ENCODE measurements around the gene GALNT14.

GALNT14 gene

DNA sequence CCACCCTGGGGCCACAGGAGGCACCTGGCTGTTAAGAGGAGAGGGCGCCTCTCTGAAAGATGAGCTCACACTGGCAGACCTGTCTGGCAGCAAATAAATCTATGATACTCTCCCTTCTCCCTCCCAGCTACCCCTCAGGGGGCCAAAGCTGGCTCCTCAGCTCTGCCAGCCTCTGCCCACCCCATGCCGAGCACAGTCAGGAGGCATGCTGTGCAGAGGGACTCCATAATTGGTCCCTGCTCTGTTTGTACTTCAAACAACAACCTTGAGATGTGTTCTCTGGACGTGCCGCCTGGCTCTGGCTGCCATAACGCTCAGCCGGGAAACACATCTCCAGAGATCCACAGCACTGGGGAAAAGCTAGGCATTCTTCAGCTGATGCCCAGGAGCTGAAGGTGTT lies 126.7 kb downstream of the GALNT14 start:
- no peak for DNase-seq (ENCODE audit: low spot score)

DNA sequence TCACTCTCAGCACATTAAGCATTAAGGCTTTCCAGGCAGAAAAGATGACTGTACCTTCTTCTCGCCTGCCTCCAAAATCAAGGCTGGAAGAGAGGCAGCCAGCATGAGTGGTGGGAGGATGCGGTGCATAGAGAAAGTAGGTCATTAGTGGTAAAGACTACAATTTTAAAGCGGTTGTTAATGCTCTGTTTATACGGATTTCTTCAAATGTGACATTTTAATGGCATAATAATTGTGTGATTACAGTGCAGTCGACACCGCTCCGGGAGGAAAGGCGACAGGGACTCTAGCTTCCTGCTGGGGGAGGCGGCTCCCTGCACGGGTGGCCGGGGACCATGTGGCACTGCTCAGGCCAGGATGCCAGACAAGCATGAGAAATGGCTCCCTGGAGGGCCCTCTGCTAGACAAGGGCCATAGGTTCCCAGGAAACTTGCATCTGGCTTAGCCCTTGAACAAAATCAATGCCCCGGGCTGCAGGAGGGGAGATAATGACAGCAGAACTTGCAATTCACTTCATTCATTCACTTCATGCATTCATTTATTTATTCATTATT lies 129.6 kb downstream of the GALNT14 start:
- DNase-seq (ENCODE audit: low spot score): no peak

DNA sequence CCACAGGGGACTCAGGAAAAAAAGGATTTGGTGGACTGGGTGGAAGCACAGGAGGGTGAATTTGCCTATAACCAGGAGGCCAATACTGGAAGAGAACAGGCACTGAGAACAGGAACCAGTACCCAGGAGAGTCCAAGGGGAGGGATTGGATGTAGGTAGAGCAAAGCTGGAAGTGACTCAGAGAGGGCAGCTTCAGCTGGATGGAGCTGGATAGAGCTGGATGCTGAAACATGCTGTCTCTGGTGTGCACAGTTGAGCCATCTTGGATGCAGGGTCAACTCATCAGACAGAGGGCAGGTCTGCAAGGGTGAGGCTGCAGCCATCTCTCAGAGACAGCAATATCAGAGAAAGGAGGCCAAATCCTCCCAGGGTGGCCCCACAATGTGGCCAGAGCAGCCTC lies 134.0 kb downstream of the GALNT14 start:
- no peak for DNase-seq (ENCODE audit: low spot score)

DNA sequence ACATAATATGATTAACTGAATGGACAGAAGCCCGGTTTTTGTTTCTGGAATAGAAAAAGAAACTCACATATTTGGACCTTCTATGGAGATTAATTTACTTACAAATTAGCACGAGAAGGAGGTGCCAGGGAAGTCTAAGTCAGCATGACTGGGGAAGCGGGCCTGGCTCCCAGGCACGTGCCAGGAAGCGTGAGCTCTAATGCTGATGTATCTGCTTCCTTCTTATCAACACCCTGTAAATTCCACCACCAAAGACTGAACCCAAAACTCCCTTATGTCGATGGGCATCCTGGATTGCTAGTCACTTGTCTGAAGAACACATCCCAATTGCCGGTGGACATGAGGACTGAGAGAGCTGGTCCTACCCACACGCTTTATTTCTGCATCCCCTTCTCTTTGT lies 134.5 kb downstream of the GALNT14 start:
- DNase-seq (ENCODE audit: low spot score): no peak

DNA sequence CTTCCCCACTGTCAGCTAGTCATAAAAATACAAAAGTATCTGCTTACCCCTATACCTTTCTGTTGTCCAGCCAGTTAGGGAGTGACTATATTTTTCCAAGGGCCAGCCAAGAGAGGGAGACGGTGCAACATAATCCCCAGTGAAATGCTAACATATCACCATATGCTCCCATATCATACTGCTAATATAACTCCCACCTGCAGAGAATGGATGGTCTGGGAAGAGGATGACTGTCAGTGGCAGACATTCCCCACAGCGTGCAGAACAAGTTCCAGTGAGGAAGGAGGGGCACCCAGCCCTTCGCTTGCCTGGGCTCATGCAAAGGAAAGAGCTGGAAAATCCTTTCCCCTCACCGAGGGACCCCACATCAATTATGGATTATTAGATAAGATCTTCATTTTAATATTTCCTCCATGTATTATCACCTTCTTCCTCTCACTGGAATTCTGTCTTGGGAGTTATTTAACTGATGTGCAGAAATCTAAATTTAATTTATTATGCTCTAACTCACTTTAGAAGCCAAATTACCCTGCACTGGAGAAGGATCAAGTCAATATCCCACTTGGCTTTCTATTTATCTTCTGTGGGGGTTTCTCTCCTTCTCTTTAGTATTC lies 135.6 kb downstream of the GALNT14 start:
- DNase-seq (ENCODE audit: low spot score): no peak

DNA sequence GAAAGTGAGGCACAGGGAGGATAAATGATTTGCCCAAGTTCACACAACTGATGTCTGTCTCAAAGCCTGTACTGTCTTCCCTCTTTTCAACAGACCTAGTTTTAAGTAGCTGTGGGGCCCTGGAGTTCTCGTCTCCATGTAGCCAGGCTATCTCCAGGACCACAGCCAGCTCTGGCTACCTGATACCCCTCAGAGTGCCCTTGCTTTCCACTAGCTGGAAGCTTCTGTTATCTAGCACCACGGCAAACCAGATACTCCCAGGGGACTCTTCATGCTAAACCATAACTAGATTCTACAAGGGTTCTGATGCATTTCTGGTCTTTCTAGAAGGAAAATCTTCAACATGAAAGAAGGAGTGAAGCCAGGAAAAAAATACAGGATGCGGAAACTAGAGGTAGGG lies 137.3 kb downstream of the GALNT14 start:
- DNase-seq (ENCODE audit: low spot score): no peak

DNA sequence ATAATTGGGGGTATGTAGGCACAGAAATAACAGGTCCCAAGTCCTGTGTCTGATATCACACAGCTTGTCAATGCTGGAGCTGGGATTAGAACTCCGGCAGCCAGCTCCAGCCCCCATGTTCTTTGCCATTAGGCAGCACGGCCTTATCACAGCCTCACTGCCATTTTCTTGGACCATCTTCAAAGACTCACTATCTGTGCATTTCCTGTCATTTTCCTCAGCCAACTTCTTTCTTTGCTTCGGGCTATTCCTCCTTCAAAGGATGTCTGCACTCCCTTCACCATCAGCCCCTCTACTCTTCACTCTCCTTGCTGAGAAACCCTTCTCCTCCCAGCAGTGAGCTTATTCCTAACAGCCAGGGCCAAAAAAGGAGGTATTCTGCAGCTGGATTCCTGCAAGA lies 139.6 kb downstream of the GALNT14 start:
- DNase-seq (ENCODE audit: low spot score): no peak

DNA sequence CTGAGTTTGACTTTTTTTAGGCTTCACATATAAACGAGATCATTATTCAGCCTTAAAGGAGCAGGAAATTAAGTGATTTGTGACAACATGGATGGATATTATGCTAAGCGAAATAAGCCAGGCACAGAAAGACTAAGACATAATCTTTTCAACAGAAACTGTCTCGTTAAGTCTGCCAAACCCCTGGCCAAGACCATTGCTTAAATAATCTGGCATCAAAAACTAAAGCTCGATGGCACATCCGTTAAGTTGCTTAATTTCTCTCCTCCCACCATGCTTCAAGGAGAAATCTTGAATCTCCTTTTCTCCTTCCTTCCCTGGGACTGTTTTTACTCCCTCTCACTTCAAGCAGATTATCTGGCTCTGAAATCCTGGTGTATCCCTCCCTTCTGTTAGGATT lies 140.3 kb downstream of the GALNT14 start:
- no peak for DNase-seq (ENCODE audit: low spot score)

DNA sequence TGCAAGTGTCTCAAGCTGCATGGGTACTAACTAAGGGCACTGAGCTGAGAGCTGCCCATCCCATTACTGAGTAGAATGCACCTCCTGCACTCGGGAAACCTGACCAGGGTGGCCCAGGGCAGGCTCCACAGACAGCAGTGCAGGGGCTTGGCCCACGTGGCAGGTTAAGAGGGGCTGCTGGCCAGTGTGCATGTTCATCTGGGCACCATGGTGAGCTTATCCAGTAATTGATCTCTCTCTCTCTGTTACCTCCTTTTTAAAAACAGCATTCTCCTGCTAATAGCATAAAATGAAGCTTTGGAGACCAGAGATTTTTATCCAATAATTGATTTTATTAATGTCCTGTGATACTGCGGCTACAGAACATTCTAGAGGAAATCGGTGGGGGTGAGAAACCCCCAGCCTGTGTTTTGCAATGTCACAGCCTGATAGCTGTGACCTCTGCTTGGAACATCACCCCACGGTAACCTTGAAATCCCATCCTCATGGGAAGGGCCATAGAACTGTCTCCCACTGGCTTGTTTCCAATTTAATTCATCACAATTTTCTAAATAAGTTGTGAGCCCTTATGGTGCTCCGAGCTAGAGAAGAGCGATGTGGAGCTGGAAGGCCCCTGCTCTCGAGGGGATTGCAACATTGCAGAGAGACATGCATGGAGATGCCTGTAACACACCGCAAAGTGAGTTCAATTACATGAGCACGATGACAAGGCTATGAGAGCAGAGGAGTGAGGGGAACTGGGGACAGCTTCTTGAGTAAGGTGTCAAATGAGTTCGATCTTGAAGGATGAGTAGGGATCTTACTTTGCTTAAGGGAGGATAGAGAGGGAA lies 143.8 kb downstream of the GALNT14 start:
- no peak for DNase-seq (ENCODE audit: low spot score)

DNA sequence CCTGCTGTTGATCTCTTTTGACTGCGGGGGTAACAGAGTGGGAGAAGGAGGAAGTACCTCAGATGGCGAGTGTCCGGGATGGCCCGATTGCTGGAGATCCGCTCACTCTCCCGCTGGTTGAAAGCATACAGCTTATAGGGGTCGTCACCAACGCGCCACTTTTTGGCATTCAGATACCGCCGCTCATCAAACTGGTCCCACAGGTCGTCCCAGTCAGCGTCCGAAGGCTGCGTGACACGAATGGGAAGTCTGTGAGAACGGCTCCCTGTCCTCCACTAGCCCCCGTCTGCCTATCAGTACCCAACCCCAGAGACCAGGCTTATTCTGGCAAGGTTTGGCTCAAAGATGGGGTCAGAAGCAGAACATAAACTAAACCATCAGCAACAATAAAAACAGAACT lies 145.5 kb downstream of the GALNT14 start:
- no peak for DNase-seq (ENCODE audit: low spot score)

DNA sequence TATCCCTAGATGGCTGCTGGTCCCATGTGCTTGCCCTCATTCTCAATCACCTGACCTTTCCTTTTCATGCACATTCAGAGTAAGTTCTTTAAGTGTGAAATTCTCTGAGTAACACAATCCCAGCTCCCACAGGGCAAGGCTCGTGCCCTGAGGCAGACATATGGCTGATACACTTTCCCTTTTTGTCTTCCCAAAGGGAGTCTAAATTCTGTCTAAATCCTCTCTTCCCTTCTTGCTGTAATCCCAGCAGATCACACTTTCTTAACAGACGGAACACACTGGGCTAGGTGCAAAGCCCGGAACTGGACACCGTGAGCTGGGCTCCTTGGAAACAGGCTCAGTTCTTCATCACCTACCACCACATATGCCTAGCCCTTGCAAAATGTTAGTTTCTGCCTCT lies 147.6 kb downstream of the GALNT14 start:
- DNase-seq (ENCODE audit: low spot score): no peak

DNA sequence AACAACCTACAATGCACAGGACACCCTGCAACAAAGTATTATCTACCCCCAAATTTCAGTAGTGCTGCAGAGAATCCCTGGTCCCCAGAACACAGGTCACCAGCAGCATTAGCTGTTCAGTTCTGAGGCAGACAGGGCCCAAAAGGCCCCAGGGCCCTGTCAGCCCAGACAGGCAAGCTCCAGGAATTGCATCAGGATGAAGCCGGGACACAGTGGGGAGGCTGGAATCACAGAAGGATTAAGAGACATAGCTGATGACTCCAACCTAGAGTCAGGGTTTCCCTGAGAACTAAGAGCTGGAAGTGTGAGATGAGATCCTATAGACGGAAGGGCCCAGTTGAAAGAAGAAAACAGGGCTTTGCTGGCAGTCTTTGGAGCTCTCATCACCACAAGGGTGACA lies 148.1 kb downstream of the GALNT14 start:
- no peak for DNase-seq (ENCODE audit: low spot score)

DNA sequence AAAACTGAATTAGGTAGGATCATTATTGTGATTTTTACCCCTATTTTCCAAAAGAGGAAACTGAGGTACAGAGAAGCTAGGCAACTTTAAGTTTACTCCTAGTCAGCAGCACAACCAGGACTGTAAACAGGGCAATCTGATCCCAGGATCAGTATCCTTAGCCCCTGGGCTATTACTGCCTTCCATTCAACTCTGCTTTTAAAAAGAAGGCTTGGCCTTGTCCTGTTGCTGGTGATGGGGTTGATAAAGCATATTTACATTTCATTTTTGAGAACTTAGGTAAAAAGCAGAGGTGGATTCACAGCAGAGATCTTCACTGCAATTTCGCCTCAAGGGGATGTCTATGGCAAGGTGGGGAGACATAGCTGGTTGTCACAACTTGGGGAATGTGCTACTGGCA lies 148.5 kb downstream of the GALNT14 start:
- no peak for DNase-seq (ENCODE audit: low spot score)

DNA sequence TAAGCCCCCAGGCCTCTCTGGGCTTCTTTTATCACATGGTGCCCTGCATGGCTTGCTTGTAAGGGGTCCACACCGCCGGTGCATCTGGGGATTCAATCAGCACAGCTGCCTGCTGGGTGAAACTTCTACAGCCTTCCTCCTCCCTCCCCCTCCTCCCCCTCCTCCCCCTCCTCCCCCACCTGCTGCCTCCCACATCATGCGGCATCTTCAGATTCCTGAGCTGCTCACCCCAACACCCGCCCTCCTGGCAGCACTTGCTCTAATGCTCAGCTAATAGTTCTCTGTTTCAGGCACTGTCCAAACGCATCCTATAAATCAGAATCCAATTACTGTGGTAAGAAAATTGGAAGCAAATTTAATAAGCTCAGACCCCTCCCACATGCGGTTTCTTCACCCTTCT lies 150.7 kb downstream of the GALNT14 start:
- DNase-seq (ENCODE audit: low spot score): no peak

DNA sequence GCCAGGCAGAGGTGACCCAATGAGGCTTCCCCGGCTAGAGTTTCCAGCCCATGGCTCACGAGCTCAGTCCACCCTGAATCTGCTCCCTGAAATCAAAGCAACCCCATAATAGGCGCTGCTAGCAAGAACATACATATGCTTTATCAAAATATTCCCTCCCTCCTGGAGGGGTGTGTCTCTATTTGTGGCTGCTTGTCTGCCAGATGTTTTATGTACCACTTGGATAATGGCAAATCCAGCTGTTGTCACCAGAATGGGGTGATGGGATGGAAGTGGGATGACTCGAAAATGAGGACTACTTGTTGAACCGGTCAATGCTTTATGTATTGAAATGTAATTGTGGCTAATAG lies 152.0 kb downstream of the GALNT14 start:
- DNase-seq (ENCODE audit: low spot score): no peak

DNA sequence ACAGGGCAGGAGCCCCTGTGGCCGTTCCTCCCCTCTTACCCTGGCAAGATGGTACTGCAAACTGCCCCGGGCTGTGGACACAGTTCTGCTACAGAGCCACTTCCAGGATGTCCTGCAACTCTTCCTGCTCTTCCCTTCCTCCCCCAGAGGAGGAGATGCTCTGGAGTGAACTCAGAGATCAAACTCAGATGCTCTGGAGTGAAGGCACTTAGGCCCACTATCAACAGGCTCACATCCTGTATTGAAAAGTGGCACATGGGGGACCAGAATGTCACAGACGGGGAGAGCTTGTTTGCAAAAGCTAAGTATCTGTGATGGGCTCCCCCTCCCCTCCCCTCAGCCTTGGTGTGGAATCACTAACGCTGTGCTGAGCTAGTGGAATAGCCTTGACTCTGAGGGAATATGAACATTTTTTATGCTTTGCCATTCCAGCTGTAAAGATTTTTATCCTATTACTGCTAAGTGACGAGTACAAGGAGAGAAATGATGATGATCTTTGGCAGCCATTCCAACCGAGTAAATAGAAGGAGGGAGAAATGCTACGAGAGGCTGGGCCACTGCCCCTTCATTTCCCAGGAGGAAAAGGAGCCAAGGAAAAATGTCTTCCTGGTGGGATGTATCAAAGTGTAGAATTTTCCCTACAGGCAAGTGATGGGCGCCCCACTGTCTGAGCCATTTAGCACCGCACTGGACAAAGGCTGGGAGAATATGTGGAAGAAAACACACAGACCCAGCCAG lies 152.6 kb downstream of the GALNT14 start:
- no peak for DNase-seq (ENCODE audit: low spot score)

DNA sequence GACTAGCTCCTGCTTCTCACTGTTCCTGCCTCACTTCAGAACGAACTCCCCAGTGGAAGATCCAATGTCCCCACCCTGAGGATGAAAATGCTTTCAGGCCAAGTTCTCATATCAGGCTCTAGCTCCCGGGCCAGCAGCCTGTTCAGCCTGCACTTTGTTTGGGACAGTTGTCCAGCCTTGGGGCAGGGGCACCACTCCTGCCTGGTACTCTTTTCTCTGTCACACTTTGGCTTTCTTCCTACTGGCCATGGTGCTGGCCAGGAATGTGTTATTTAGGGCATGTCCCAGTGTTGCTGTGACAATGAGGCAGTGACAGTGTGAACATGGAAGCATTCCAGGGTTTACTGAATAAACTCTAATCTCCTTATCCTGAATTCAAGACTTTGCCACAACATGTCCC lies 154.1 kb downstream of the GALNT14 start:
- no peak for DNase-seq (ENCODE audit: low spot score)

DNA sequence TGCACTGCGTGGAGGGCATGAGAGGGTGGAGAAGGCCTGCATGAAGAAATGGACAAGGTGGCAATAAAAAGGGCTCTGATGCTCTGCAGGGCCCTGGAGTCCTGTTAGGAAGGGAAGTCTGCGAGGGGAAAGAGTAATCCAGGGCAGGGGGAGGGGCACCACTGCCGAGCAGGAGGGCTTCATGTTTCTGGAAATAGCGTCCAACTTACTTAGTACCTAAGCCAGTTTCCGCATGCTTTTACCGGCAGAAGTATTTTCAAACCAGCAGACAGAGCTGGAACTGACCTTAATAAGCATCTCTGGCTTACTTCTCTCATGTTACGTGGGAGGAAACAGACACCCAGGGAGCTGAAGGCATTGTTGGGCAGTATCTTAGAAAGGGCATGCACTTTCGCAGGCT lies 156.7 kb downstream of the GALNT14 start:
- no peak for DNase-seq (ENCODE audit: low spot score)

DNA sequence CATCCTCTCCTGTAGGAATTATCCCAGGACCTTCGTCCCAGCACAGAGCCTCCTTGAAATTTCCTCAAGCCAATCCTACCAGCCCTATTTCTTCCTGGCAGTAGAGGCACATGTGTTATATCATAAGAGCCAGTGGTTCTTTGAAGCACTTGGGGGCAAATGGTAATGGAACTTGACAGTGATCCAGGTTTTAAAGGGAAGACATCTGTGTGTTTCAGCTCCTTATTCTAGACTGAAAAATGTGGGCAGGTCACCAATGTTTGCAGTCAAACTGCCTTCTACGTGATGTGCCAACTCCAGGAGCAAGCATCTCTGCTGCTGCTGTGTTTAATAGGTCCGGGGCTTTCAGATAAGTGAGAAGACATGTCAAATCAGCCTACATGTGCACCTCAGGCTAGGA lies 157.1 kb downstream of the GALNT14 start:
- DNase-seq (ENCODE audit: low spot score): no peak

DNA sequence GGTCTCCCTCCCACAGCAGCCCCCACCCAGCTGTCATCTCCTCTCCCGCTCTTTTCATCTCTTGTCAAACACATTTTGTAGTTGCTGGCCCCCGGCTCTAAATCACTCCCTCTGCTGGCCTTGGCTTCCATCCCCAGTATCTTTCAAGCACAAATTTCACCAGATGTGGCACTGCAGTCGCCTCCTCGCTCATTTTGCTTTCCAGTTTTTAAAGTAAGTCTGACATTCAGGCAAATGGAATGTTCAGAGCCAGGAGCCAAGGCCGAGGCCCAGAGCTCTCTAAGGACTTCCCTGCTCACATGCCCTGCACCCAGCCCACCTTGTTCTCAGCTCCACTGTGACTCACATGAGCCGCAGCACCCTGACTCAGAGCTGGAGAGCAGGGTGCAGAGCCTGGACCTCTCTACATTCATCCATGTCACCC lies 158.4 kb downstream of the GALNT14 start:
- DNase-seq (ENCODE audit: low spot score): no peak

DNA sequence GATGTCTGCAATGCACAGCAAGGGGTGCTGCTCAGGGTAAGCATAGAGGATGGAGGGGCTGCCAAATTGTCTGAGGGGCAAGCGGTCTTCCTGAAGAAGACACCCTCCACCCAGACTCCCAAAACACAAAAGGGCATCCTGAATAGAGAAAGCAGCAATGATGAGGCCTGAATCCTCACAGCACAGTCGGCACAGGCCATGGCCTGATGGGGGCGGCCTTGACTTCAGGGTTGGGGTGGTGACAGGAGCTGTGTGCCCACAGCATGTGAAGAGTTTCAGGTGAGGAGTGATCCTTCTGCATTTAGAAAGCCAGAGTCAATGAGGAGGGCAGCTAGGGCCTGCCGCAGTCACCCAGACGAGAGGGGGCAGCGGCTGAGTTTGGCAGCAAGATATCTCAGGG lies 159.4 kb downstream of the GALNT14 start:
- DNase-seq (ENCODE audit: low spot score): no peak

DNA sequence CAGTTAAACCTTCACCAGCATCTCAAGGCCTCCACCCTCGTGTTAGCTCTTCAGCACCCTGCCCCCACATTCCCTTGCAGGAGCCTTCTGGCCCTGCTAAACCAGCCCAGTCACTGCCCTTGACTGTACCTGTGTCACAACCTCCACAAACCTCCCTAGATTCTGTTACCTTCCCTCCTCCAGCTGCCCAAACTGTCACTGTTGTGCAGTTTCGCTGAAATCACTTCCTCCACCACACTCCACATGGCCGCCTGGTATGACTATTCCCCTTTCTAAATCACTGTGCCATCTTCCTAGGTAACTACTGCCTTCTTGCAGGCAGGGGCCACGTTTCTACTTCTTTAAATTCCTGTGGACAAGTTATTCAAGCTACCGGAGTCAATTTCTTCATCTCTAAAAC lies 160.2 kb downstream of the GALNT14 start:
- no peak for DNase-seq (ENCODE audit: low spot score)

DNA sequence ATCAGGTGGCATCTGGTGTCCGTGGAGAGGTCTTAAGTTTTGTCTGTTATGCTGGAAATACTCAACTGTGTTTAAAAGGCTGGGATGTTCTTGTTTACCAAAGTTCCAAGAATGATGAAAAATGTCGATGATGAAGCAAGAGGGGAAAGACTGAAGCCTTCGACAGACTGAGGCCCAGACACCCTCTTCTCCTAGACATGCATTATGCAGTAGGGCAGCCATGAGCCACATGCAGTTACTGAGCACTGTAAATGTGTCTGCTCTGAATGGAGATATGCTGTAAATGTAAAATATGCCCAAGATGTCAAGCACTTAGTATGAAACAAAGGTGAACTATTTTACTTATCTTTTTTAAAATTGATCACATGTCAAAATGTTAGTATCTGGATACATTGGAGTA lies 163.1 kb downstream of the GALNT14 start:
- no peak for DNase-seq (ENCODE audit: low spot score)
